ENCODE data around the gene VWA5B1.

VWA5B1 gene

DNA sequence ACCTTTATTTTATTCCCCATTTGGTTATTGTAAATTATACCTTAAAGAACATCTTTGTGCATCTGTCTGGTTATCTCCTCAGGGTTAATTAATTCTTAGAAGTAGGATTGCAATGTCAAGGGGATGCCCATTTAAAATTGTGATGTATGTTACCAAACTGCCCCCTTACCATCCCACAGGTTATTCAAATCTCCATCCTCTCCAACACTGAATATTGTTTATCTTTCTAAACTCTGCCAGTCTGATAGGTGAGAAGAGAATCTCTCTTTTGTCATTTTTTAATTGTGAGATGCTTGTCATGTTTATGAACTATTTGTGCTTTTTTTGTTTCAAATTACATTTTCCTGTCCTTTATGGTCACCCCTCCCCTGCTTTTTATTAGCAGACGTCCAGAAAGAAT is 55.8 kb downstream of the VWA5B1 start:
- H3K4me3 ChIP-seq (ENCODE audit: low read depth, low read length): no peak overlapping the region
- TF ChIP-seq, protein P1, sequence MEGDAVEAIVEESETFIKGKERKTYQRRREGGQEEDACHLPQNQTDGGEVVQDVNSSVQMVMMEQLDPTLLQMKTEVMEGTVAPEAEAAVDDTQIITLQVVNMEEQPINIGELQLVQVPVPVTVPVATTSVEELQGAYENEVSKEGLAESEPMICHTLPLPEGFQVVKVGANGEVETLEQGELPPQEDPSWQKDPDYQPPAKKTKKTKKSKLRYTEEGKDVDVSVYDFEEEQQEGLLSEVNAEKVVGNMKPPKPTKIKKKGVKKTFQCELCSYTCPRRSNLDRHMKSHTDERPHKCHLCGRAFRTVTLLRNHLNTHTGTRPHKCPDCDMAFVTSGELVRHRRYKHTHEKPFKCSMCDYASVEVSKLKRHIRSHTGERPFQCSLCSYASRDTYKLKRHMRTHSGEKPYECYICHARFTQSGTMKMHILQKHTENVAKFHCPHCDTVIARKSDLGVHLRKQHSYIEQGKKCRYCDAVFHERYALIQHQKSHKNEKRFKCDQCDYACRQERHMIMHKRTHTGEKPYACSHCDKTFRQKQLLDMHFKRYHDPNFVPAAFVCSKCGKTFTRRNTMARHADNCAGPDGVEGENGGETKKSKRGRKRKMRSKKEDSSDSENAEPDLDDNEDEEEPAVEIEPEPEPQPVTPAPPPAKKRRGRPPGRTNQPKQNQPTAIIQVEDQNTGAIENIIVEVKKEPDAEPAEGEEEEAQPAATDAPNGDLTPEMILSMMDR (IDR thresholded peaks at IDR 0.05; ENCODE audit: borderline replicate concordance, insufficient read depth, low read depth, low read length): no peak

DNA sequence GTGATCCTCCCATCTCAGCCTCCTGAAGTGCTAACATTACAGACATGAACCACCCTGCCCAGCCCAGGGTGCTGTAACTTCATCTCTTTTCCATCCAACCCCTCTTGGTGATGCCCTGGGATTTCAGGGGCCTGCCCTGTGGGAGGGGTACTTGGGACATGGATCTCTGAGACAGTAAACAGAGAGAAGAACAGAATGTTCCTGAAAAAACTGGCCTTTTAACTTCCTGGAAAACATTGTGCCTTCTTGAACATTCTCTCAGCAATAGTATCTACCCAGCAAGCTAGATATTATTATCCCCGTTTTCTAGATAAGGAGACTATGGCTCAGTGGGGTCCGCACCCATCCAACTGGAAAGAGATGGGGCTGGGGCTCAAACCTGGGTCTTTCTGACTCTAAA is 57.0 kb downstream of the VWA5B1 start:
- TF ChIP-seq, protein P1 (IDR thresholded peaks at IDR 0.05; ENCODE audit: borderline replicate concordance, insufficient read depth, low read depth, low read length): no peak
- no peak overlapping the region for H3K4me3 ChIP-seq (ENCODE audit: low read depth, low read length)

- TF ChIP-seq, protein P1 (IDR thresholded peaks at IDR 0.05; ENCODE audit: borderline replicate concordance, insufficient read depth, low read depth, low read length): no peak
Observed at GRCh38 chr1:20348326-20348915, 57.7 kb downstream of the VWA5B1 start.

DNA sequence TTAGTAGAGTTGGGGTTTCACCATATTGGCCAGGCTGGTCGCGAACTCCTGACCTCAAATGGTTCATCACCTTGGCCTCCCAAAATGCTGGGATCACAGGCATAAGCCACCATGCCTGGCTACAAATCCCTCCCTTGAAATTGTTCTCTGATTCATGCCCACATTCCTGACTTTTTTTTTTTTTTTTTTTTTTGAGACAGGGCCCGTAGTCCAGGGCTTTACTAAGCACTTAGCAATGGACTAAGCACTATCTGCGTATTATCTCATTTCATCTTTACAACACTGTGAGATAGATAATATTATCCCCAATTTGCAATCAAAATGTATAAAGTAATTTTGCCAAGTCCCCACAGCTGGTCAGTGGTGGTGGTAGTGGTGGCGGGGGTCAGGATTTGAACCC is 58.9 kb downstream of the VWA5B1 start:
- H3K4me3 ChIP-seq (ENCODE audit: low read depth, low read length): no peak overlapping the region
- TF ChIP-seq, protein P1 (IDR thresholded peaks at IDR 0.05; ENCODE audit: borderline replicate concordance, insufficient read depth, low read depth, low read length): no peak

More at GRCh38 chr1:20348326-20348915, 57.7 kb downstream of the VWA5B1 start:
- H3K4me3 ChIP-seq (ENCODE audit: low read depth, low read length): no peak overlapping the region

- TF ChIP-seq, protein P1 (IDR thresholded peaks at IDR 0.05; ENCODE audit: borderline replicate concordance, insufficient read depth, low read depth, low read length): no peak
- H3K4me3 ChIP-seq (ENCODE audit: low read depth, low read length): no peak overlapping the region
Observed at GRCh38 chr1:20349971-20350370, 59.3 kb downstream of the VWA5B1 start.

GRCh38 chr1:20350421-20350820 is 59.7 kb downstream of the VWA5B1 start:
- TF ChIP-seq, protein P1 (IDR thresholded peaks at IDR 0.05; ENCODE audit: borderline replicate concordance, insufficient read depth, low read depth, low read length): no peak
- H3K4me3 ChIP-seq (ENCODE audit: low read depth, low read length): no peak overlapping the region

DNA sequence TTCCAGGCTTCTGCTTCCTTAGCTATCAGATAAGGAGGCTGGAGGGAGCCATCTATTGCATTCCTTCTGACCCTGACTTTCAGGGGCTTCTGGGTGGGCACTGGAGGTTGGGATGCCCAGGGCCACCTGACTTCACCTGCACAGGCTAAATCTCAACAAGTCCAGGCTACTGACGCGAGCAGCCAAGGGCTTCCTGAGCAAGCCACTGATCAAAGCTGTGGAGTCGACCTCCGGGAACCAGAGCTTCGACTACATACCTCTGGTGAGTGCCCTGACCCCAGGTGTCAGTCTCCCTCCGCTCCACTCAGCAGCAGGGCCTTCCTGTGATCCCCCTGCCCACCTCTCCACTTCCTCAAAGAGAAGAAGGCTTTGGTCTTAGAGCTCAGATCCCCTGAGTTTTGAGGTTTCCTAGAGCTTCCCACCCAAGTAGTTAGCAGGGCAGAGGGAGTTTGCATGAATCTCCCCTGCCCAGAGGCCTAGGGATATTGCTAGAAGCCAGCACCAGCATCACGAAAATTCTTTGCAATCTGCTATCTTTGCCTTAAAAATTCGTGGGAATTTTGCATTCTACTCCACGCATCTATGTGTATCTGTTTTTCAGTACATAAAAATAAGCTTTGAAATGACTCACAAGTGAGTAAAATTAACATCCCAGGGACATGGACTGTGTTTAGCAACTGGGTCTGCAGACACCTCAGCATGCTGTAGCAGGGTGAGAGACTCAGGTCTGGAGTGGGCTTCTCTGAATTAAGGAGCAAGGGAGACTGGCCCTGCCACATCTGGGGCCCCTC is 61.4 kb downstream of the VWA5B1 start:
- no peak overlapping the region for H3K4me3 ChIP-seq (ENCODE audit: low read depth, low read length)
- TF ChIP-seq, protein P1 (IDR thresholded peaks at IDR 0.05; ENCODE audit: borderline replicate concordance, insufficient read depth, low read depth, low read length): no peak
